Glutamatergic neuron (in vitro differentiated cells): ENCODE data around the gene GPR107. TPM values are rescaled to one million over a fixed set of nuclear protein-coding genes. Genes with fewer than 3 reads are reported as not detected.

ENCODE experiments used
- DNase-seq: peaks from one replicate; pipeline ENCODE4 v3.0.0; 2022
- H3K27ac Mint-ChIP-seq: one replicate; pipeline ENCODE4 v1.8.0; 2020; ENCODE audit warnings: mild to moderate bottlenecking, mixed read lengths, inconsistent platforms; ENCODE audit not compliant: unreplicated experiment
- H3K27me3 Mint-ChIP-seq: one replicate; pipeline ENCODE4 v1.8.0; 2020; ENCODE audit warnings: mild to moderate bottlenecking, moderate library complexity, mixed read lengths, inconsistent platforms; ENCODE audit not compliant: unreplicated experiment
- H3K36me3 Mint-ChIP-seq: one replicate; pipeline ENCODE4 v1.8.0; 2020; ENCODE audit warnings: mild to moderate bottlenecking, mixed read lengths, inconsistent platforms; ENCODE audit not compliant: unreplicated experiment
- H3K4me1 Mint-ChIP-seq: one replicate; pipeline ENCODE4 v1.8.0; 2020; ENCODE audit warnings: mild to moderate bottlenecking, low read depth, mixed read lengths, inconsistent platforms; ENCODE audit not compliant: unreplicated experiment
- H3K4me3 Mint-ChIP-seq: one replicate; pipeline ENCODE4 v1.8.0; 2020; ENCODE audit warnings: mild to moderate bottlenecking, mixed read lengths, inconsistent platforms; ENCODE audit not compliant: unreplicated experiment
- H3K9me3 Mint-ChIP-seq: one replicate; pipeline ENCODE4 v1.8.0; 2020; ENCODE audit warnings: mild to moderate bottlenecking, moderate library complexity, mixed read lengths, inconsistent platforms; ENCODE audit not compliant: unreplicated experiment
- CTCF ChIP-seq: fragments of 200-600 bp; sonication (generic); IDR thresholded peaks from one replicate; pipeline ENCODE4 v1.5.0; 2021; ENCODE audit not compliant: partially characterized antibody, unreplicated experiment
- total RNA-seq: library from RNA; stranded (reverse); fragmentation: NEBNext Ultra II Directional; extraction: Animal tissue kit (Norgen Biotek cat#: 25700); gene quantifications from one replicate; pipeline ENCODE4 v1.2.1, GENCODE V29; 2021; ENCODE audit not compliant: unreplicated experiment

GPR107 gene
- total RNA-seq, 1 donor from 2014 or later, result 48.2 TPM

- no peak overlapping the region for H3K27ac Mint-ChIP-seq
- TF ChIP-seq CTCF, result no peak
- no peak for DNase-seq
- peaks cover 3% of the 10 kb centered on the region for H3K4me1 Mint-ChIP-seq
- H3K9me3 Mint-ChIP-seq, result peaks cover 1% of the 10 kb centered on the region
- no peak overlapping the region for H3K4me3 Mint-ChIP-seq
- H3K36me3 Mint-ChIP-seq, result no peaks in the 10 kb centered on the region
- H3K27me3 Mint-ChIP-seq, result no peaks in the 10 kb centered on the region
Measured at GRCh38 chr9:130092910-130093309, 39.2 kb downstream of the GPR107 start.

- Mint-ChIP-seq H3K27ac (no peak overlapping the region), H3K27me3 (no peaks in the 10 kb centered on the region), H3K4me3 (no peak overlapping the region), H3K36me3 (no peaks in the 10 kb centered on the region), H3K9me3 (peaks cover 4% of the 10 kb centered on the region), H3K4me1 (peaks cover 4% of the 10 kb centered on the region)
- no peak for TF ChIP-seq CTCF
- DNase-seq, result no peak
Measured at GRCh38 chr9:130095872-130096271, 42.2 kb downstream of the GPR107 start.

- Mint-ChIP-seq H3K27ac (no peak overlapping the region), H3K4me3 (no peak overlapping the region), H3K27me3 (no peaks in the 10 kb centered on the region), H3K4me1 (peaks cover 12% of the 10 kb centered on the region), H3K36me3 (no peaks in the 10 kb centered on the region), H3K9me3 (peaks cover 4% of the 10 kb centered on the region)
- DNase-seq, result no peak
- TF ChIP-seq CTCF, result no peak
Measured at GRCh38 chr9:130100681-130101080, 47.0 kb downstream of the GPR107 start.

- Mint-ChIP-seq H3K36me3 (no peaks in the 10 kb centered on the region), H3K9me3 (peaks cover 3% of the 10 kb centered on the region), H3K4me3 (no peak overlapping the region), H3K27ac (no peak overlapping the region), H3K4me1 (peaks cover 16% of the 10 kb centered on the region), H3K27me3 (no peaks in the 10 kb centered on the region)
- no peak for TF ChIP-seq CTCF
- no peak for DNase-seq
Measured at GRCh38 chr9:130101915-130102314, 48.2 kb downstream of the GPR107 start.

- no peak for DNase-seq
Measured at GRCh38 chr9:130104491-130105193, 50.9 kb downstream of the GPR107 start.

More at GRCh38 chr9:130104491-130105193, 50.9 kb downstream of the GPR107 start:
- peaks cover 2% of the 10 kb centered on the region for H3K9me3 Mint-ChIP-seq
- H3K4me1 Mint-ChIP-seq, result peaks cover 23% of the 10 kb centered on the region
- TF ChIP-seq CTCF, result no peak
- H3K4me3 Mint-ChIP-seq, result peak overlapping the region; percentile 49
- no peaks in the 10 kb centered on the region for H3K36me3 Mint-ChIP-seq
- H3K27ac Mint-ChIP-seq, result peak overlapping the region; percentile 48
- no peaks in the 10 kb centered on the region for H3K27me3 Mint-ChIP-seq
